ENCODE results near the gene ERG28.

Gene ERG28

GRCh38 chr14:75647640-75648039 is 13.0 kb downstream of the ERG28 start:
- TF ChIP-seq GLIS3 (CRISPR knock-in tag; IDR thresholded peaks at IDR 0.05) (no peak), POU6F1 (CRISPR knock-in tag; IDR thresholded peaks at IDR 0.05; ENCODE audit: borderline replicate concordance, low read depth) (no peak), ZNF8 (CRISPR knock-in tag; IDR thresholded peaks at IDR 0.05) (no peak), ZFP3 (CRISPR knock-in tag; IDR thresholded peaks at IDR 0.05) (no peak), CSRNP3 (CRISPR knock-in tag; IDR thresholded peaks at IDR 0.05) (no peak), ARNTL (CRISPR knock-in tag; IDR thresholded peaks at IDR 0.05; ENCODE audit: borderline replicate concordance, low read depth) (no peak)
- ATAC-seq = no peak

GRCh38 chr14:75646762-75647161 is 13.9 kb downstream of the ERG28 start:
- ATAC-seq = no peak
- TF ChIP-seq ZFP30 (CRISPR knock-in tag; IDR thresholded peaks at IDR 0.05) (no peak), TOX (CRISPR knock-in tag; IDR thresholded peaks at IDR 0.05; ENCODE audit: borderline replicate concordance) (no peak), ARNTL (CRISPR knock-in tag; IDR thresholded peaks at IDR 0.05; ENCODE audit: borderline replicate concordance, low read depth) (no peak), ESRRG (CRISPR knock-in tag; IDR thresholded peaks at IDR 0.05) (no peak), POU6F1 (CRISPR knock-in tag; IDR thresholded peaks at IDR 0.05; ENCODE audit: borderline replicate concordance, low read depth) (no peak), PPARA (CRISPR knock-in tag; IDR thresholded peaks at IDR 0.05; ENCODE audit: borderline replicate concordance) (no peak), OSR1 (CRISPR knock-in tag; IDR thresholded peaks at IDR 0.05) (no peak), SNAI2 (CRISPR knock-in tag; IDR thresholded peaks at IDR 0.05) (no peak), ZNF565 (CRISPR knock-in tag; conservative IDR thresholded peaks at IDR 0.05; ENCODE audit: low read depth) (no peak), GLIS3 (CRISPR knock-in tag; IDR thresholded peaks at IDR 0.05) (no peak), ISL1 (CRISPR knock-in tag; IDR thresholded peaks at IDR 0.05) (no peak), BACH2 (CRISPR knock-in tag; IDR thresholded peaks at IDR 0.05; ENCODE audit: borderline replicate concordance) (no peak), ZFP3 (CRISPR knock-in tag; IDR thresholded peaks at IDR 0.05) (no peak), ZC3H10 (CRISPR knock-in tag; IDR thresholded peaks at IDR 0.05) (no peak)

- no peak for TF ChIP-seq ZNF70 (CRISPR knock-in tag; IDR thresholded peaks at IDR 0.05)
- TF ChIP-seq PPARA (CRISPR knock-in tag; IDR thresholded peaks at IDR 0.05; ENCODE audit: borderline replicate concordance) = no peak
- no peak for TF ChIP-seq PATZ1 (CRISPR knock-in tag; IDR thresholded peaks at IDR 0.05; ENCODE audit: borderline replicate concordance)
- no peak for TF ChIP-seq TSHZ2 (CRISPR knock-in tag; IDR thresholded peaks at IDR 0.05)
- TF ChIP-seq CSDC2 (CRISPR knock-in tag; IDR thresholded peaks at IDR 0.05) = no peak
- no peak for TF ChIP-seq ARNTL (CRISPR knock-in tag; IDR thresholded peaks at IDR 0.05; ENCODE audit: borderline replicate concordance, low read depth)
- no peak for ATAC-seq
Measured at GRCh38 chr14:75645056-75645455, 15.6 kb downstream of the ERG28 start.

Data from SK-N-SH treated with all-trans-retinoic acid at 6 μM for 48 hours (cell line).